Measurements from ENCODE around the gene LBR.
A peak's percentile ranks its signal among the peaks of the same experiment; 100 is the strongest.

Gene LBR

DNA sequence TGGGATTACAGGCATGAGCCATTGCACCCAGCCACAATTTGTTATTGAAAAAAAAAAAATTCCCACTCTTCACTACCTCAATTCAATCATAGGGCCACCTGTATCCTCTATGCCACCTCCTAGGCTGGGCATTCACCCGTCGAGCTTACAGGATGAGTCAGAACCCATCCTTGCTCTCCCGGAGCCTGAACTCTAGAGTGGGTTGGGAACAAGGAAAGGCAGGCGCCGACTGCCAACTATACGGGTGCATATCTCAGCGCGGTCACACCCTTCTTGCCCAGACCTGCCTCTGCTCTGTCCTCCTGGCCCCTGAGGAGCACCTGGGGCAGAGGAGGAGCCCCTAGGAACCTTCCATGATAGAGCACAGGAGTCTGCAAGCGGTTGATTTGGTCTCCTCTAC is 21.4 kb upstream of the LBR start:
- Histone ChIP-seq H3K9me3 (ENCODE audit: low read length) (no peaks in the 10 kb centered on the region), H3K36me3 (ENCODE audit: insufficient read depth, low read length) (peaks cover 8% of the 10 kb centered on the region), H3K27me3 (ENCODE audit: control insufficient read depth in 1 of 2, insufficient read depth in 2 of 2, low read length in 2 of 2) (no peaks in the 10 kb centered on the region), H3K4me1 (ENCODE audit: insufficient read depth, low read length) (peaks cover 91% of the 10 kb centered on the region), H3K9ac (ENCODE audit: low read length) (peak overlapping the region; percentile 0), H3K4me3 (ENCODE audit: low read depth in 1 of 2, low read length in 2 of 2) (peak overlapping the region in 1 of 2 donors; percentile 22), H3K27ac (ENCODE audit: low read depth, low read length) (peak overlapping the region; percentile 93)

GRCh38 chr1:225448146-225448805 is 20.4 kb upstream of the LBR start:
- H3K9ac ChIP-seq (ENCODE audit: low read length), result peak overlapping the region; percentile 75

DNA sequence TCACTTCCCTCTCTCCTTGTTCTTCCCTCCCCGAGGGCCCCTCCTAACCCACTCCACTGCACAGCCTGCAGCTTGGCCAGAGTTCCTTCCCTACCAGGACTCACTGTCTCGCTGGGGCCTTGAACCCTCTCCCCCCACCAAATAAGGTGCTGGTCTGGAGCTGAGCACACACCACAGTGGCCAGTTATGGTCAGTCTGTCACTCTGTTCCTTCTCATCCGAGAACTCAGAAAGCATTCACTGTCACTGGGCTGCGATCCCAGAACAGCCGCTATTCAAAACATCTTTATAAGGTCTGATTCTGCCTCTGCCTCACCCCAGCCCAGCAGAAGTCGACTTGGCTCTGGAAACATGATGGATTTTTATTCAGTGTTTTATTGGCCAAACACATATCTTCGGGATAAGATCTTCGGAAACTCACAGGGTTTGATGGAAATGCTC is 19.8 kb upstream of the LBR start:
- Histone ChIP-seq H3K4me1 (ENCODE audit: insufficient read depth, low read length) (peaks cover 93% of the 10 kb centered on the region), H3K27me3 (ENCODE audit: control insufficient read depth in 1 of 2, insufficient read depth in 2 of 2, low read length in 2 of 2) (no peaks in the 10 kb centered on the region), H3K4me3 (ENCODE audit: low read depth in 1 of 2, low read length in 2 of 2) (no peak overlapping the region), H3K9ac (ENCODE audit: low read length) (peak overlapping the region; percentile 82), H3K36me3 (ENCODE audit: insufficient read depth, low read length) (peaks cover 8% of the 10 kb centered on the region), H3K9me3 (ENCODE audit: low read length) (no peaks in the 10 kb centered on the region), H3K27ac (ENCODE audit: low read depth, low read length) (peak overlapping the region; percentile 93)

More at GRCh38 chr1:225448146-225448805, 20.4 kb upstream of the LBR start:
- Histone ChIP-seq H3K4me1 (ENCODE audit: insufficient read depth, low read length) (peaks cover 91% of the 10 kb centered on the region), H3K27me3 (ENCODE audit: control insufficient read depth in 1 of 2, insufficient read depth in 2 of 2, low read length in 2 of 2) (no peaks in the 10 kb centered on the region), H3K4me3 (ENCODE audit: low read depth in 1 of 2, low read length in 2 of 2) (peak overlapping the region in 1 of 2 donors; percentile 28), H3K36me3 (ENCODE audit: insufficient read depth, low read length) (peaks cover 8% of the 10 kb centered on the region), H3K9me3 (ENCODE audit: low read length) (no peaks in the 10 kb centered on the region), H3K27ac (ENCODE audit: low read depth, low read length) (peak overlapping the region; percentile 93)

- Histone ChIP-seq H3K9ac (ENCODE audit: low read length) (peak overlapping the region; percentile 82), H3K27me3 (ENCODE audit: control insufficient read depth in 1 of 2, insufficient read depth in 2 of 2, low read length in 2 of 2) (no peaks in the 10 kb centered on the region), H3K9me3 (ENCODE audit: low read length) (no peaks in the 10 kb centered on the region), H3K36me3 (ENCODE audit: insufficient read depth, low read length) (peaks cover 8% of the 10 kb centered on the region), H3K4me1 (ENCODE audit: insufficient read depth, low read length) (peaks cover 91% of the 10 kb centered on the region), H3K27ac (ENCODE audit: low read depth, low read length) (peak overlapping the region; percentile 91), H3K4me3 (ENCODE audit: low read depth in 1 of 2, low read length in 2 of 2) (no peak overlapping the region)
Measured at GRCh38 chr1:225446981-225447615, 19.3 kb upstream of the LBR start.

DNA sequence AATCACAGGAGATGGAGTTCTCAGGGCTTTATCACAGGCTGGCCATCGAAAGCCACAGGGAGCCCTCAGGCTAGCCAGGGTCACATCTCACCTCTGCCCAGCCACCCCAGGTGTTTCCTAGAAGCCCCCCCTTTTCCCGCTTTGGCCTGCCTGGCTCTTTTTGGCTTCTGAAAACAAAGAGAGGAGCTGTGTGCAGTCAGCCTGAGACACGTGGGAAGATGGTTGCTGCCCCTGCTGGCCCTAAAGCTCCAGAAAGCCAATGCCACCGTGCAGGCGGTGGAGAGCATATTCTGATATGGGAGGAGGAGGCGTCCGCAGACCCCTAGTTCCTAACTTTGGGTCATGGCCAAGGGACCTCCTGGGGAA is 18.7 kb upstream of the LBR start:
- peak overlapping the region; percentile 91 for H3K27ac ChIP-seq (ENCODE audit: low read depth, low read length)
- no peaks in the 10 kb centered on the region for H3K27me3 ChIP-seq (ENCODE audit: control insufficient read depth in 1 of 2, insufficient read depth in 2 of 2, low read length in 2 of 2)
- no peak overlapping the region for H3K4me3 ChIP-seq (ENCODE audit: low read depth in 1 of 2, low read length in 2 of 2)
- H3K4me1 ChIP-seq (ENCODE audit: insufficient read depth, low read length), result peaks cover 91% of the 10 kb centered on the region
- H3K9me3 ChIP-seq (ENCODE audit: low read length), result no peaks in the 10 kb centered on the region
- peaks cover 8% of the 10 kb centered on the region for H3K36me3 ChIP-seq (ENCODE audit: insufficient read depth, low read length)
- peak overlapping the region; percentile 82 for H3K9ac ChIP-seq (ENCODE audit: low read length)

DNA sequence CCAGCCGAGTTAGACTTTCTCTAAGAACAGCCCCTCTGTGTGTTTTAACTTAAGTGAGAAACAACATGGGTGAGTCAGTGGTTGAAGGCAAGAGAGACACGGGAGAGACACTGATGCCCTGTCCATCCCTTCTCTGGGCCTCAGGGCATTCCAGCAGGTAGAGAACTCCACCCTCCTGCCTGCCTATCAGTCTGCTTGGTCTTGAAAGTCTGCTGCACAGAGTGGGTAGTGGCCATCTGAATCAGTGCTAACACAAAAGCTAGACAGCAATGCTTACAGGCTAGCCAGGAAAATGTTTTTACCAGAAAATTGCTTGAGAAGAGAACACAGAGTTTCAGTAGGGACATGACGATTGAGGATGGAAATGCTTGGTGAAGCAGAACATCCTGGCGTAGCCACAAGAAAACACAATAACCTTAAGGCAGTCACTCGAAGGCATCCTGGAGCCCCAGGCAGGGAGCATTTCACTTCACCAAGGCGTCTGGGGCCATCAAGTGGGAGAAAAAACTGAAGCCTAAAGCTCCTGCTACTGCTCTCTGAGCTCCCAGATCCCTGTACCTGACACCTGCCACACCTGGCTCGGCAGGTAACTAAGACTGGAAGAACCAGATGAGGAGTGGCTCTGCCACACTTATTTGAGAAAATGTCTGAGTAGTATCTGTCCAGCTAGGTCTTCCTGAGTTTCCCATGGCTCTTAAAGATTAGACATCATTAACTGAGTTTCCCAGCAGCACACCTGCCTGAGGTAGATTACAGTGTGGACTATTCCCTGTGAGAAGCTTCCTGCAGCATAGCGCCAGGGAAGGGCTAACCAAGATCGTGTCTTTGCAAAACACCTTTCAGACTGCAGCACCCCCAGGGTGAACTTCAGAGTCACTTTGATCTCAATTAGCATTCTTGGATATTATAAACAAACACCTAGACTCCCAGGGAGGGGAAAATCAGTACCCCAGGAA is 18.1 kb upstream of the LBR start:
- Histone ChIP-seq H3K4me1 (ENCODE audit: insufficient read depth, low read length) (peaks cover 92% of the 10 kb centered on the region), H3K9ac (ENCODE audit: low read length) (peak overlapping the region; percentile 82), H3K27ac (ENCODE audit: low read depth, low read length) (peak overlapping the region; percentile 91), H3K9me3 (ENCODE audit: low read length) (no peaks in the 10 kb centered on the region), H3K36me3 (ENCODE audit: insufficient read depth, low read length) (peaks cover 3% of the 10 kb centered on the region), H3K27me3 (ENCODE audit: control insufficient read depth in 1 of 2, insufficient read depth in 2 of 2, low read length in 2 of 2) (no peaks in the 10 kb centered on the region), H3K4me3 (ENCODE audit: low read depth in 1 of 2, low read length in 2 of 2) (peak overlapping the region in 1 of 2 donors; percentile 14)

- Histone ChIP-seq H3K9me3 (ENCODE audit: low read length) (no peaks in the 10 kb centered on the region), H3K9ac (ENCODE audit: low read length) (no peak overlapping the region), H3K27me3 (ENCODE audit: control insufficient read depth in 1 of 2, insufficient read depth in 2 of 2, low read length in 2 of 2) (no peaks in the 10 kb centered on the region), H3K4me3 (ENCODE audit: low read depth in 1 of 2, low read length in 2 of 2) (no peak overlapping the region), H3K27ac (ENCODE audit: low read depth, low read length) (peak overlapping the region; percentile 77), H3K4me1 (ENCODE audit: insufficient read depth, low read length) (peaks cover 90% of the 10 kb centered on the region), H3K36me3 (ENCODE audit: insufficient read depth, low read length) (no peaks in the 10 kb centered on the region)
Measured at GRCh38 chr1:225442123-225442505, 14.3 kb upstream of the LBR start.

DNA sequence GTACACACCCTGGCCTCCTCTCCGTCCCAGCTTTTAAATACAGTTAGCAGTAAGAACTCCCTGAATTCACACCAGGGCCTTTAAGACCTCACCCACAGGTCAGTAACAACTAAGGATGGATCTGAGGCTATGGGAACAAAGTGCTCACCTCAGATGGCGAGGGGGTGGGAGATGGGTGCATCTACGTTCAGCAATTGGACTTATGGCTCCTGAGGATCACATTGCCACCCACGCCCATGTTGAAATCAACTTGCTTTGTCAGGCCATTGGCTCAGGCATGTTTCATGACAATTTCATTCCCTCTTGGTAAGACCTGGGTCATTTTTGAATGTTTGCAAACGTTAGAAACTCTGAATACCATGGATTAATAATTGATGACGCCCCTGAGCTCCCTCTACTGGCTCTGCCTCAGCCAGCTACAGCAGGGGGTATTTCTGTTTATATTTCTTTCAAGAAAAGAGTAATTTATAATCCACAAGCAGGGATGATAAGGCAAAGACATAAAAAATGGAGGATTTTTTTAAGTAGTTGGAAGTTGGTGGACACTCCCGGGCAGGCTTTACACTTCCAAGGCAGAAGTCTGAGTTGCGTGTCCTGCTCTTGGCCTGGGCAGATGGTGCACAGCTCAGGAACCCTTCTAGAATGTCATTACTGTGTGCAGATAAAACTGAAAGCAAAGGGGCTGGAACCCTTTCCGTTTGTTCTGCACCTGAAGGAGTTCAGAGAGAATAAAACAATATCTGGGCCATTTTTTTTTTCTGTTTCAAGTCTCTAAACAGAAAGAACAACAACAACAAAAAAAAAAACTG is 13.7 kb upstream of the LBR start:
- Histone ChIP-seq H3K4me3 (ENCODE audit: low read depth in 1 of 2, low read length in 2 of 2) (no peak overlapping the region), H3K27ac (ENCODE audit: low read depth, low read length) (peak overlapping the region; percentile 77), H3K4me1 (ENCODE audit: insufficient read depth, low read length) (peaks cover 84% of the 10 kb centered on the region), H3K9ac (ENCODE audit: low read length) (no peak overlapping the region), H3K36me3 (ENCODE audit: insufficient read depth, low read length) (no peaks in the 10 kb centered on the region), H3K9me3 (ENCODE audit: low read length) (no peaks in the 10 kb centered on the region), H3K27me3 (ENCODE audit: control insufficient read depth in 1 of 2, insufficient read depth in 2 of 2, low read length in 2 of 2) (no peaks in the 10 kb centered on the region)

DNA sequence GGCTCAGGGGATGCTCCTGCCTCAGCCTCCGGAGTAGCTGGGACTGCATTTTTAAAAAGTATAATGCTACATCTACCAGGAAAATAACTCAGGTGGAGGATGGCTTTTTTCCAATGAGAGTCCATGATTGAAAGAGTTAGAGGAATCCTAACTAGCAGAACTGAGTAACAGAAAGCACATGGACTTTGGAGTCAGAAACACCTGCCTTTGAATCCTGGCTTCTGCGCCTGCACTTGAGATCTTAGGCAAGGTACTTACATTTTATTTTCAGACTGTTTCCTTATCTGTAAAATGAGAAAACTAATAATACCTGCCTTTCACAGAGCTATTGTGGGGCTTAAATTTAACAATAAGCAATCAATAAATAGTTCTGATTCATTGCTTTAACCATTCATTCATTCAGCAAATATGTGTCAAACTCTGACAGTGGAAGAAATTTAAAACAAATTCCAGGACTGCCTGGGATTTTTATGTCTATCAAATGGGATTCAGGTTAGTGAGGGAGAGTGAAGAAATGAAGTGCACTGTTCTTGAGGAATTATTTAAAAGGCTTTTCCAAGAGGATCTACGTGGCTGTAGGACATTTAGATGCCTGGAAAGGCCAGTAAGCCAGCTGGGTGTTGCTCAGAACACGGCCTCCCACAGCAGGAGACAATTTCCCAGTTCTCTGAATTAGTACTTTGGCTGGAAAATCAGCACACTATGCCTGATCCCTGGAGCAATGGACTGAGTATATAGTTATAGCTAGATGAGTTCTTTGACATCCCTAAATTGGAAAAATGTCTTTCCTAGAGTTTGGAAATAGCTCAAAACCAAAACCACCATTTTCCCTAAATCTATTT is 12.8 kb upstream of the LBR start:
- Histone ChIP-seq H3K36me3 (ENCODE audit: insufficient read depth, low read length) (peaks cover 8% of the 10 kb centered on the region), H3K4me3 (ENCODE audit: low read depth in 1 of 2, low read length in 2 of 2) (no peak overlapping the region), H3K9me3 (ENCODE audit: low read length) (no peaks in the 10 kb centered on the region), H3K4me1 (ENCODE audit: insufficient read depth, low read length) (peaks cover 75% of the 10 kb centered on the region), H3K27ac (ENCODE audit: low read depth, low read length) (peak overlapping the region; percentile 77), H3K9ac (ENCODE audit: low read length) (no peak overlapping the region), H3K27me3 (ENCODE audit: control insufficient read depth in 1 of 2, insufficient read depth in 2 of 2, low read length in 2 of 2) (no peaks in the 10 kb centered on the region)

DNA sequence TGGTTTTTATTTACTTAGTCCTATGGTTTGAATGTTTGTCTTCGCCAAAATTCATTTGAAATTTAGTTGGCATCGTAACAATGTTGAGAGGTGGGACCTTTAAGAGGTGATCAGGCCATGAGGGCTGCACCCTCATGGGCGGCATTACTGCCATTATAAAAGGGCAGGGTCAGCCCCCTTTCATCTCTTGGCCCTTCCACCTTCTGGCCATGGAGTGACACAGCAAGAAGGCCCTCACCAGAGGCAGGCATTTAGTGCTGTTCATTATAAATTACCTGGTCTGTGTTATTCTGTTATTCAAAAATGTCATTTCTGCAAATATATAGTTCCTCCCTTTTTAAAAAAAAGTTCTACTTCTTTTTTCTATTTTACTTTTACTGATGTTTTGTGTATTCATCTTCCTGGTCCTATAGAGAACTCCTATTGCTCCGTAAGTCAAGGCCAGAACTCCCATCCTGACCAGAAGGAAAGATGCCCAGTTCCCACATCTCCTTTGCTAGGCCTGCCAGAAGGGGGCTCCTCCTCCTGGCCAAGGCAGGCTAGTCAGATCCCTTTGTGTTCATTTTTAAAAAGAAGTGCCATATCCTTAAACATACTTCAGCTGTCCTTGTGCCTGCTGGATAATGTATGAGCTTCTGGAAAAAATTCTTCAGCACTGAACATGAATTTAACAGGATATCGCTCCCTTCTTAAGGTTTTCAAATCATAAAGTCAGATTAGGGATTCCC is 10.0 kb upstream of the LBR start:
- H3K4me3 ChIP-seq (ENCODE audit: low read depth in 1 of 2, low read length in 2 of 2), result no peak overlapping the region
- H3K9me3 ChIP-seq (ENCODE audit: low read length), result no peaks in the 10 kb centered on the region
- peaks cover 47% of the 10 kb centered on the region for H3K4me1 ChIP-seq (ENCODE audit: insufficient read depth, low read length)
- H3K9ac ChIP-seq (ENCODE audit: low read length), result no peak overlapping the region
- H3K27me3 ChIP-seq (ENCODE audit: control insufficient read depth in 1 of 2, insufficient read depth in 2 of 2, low read length in 2 of 2), result no peaks in the 10 kb centered on the region
- peaks cover 8% of the 10 kb centered on the region for H3K36me3 ChIP-seq (ENCODE audit: insufficient read depth, low read length)
- peak overlapping the region; percentile 45 for H3K27ac ChIP-seq (ENCODE audit: low read depth, low read length)
